Aorta (tissue), 5 donors: ENCODE measurements around the gene PPFIA4. TPM values are rescaled to one million over a fixed set of nuclear protein-coding genes. Genes with fewer than 3 reads are reported as not detected.

Experiments used
- ATAC-seq: fragments of 200-7000 bp; cut with Tn5 transposase; one replicate; pipeline ENCODE4 v1.9.1; 2022; ENCODE audit warnings: moderate library complexity; ENCODE audit not compliant: low FRiP score
- DNase-seq, 2 donors: peaks; one replicate each; pipeline ENCODE4 v3.0.0-alpha.2; 2020
- H3K27ac ChIP-seq, 2 donors: one replicate each; pipeline ENCODE4 v1.5.1; 2013; ENCODE audit warnings: low read length in 2 of 2, mild to moderate bottlenecking in 2 of 2, moderate library complexity in 2 of 2, control low read depth in 1 of 2, inconsistent platforms in 1 of 2, low read depth in 1 of 2
- H3K27me3 ChIP-seq, 2 donors: one replicate each; pipeline ENCODE4 v1.6.1; 2013; ENCODE audit warnings: control low read depth in 1 of 2, low read length in 1 of 2, mild to moderate bottlenecking in 1 of 2, moderate library complexity in 1 of 2; ENCODE audit not compliant: insufficient read depth in 2 of 2, control insufficient read depth in 1 of 2
- H3K36me3 ChIP-seq, 2 donors: one replicate each; pipeline ENCODE4 v1.6.1; 2013; ENCODE audit warnings: control low read depth in 1 of 2, low read length in 1 of 2, mild to moderate bottlenecking in 1 of 2; ENCODE audit not compliant: insufficient read depth in 2 of 2, control insufficient read depth in 1 of 2
- H3K4me1 ChIP-seq, 2 donors: one replicate each; pipeline ENCODE4 v1.6.1; 2013; ENCODE audit warnings: low read length in 2 of 2, control low read depth in 1 of 2, mild to moderate bottlenecking in 1 of 2, moderate library complexity in 1 of 2; ENCODE audit not compliant: insufficient read depth in 2 of 2, control insufficient read depth in 1 of 2
- H3K4me3 ChIP-seq, 2 donors: one replicate each; pipeline ENCODE4 v1.5.1; 2013; ENCODE audit warnings: low read length in 2 of 2, control low read depth in 1 of 2, mild to moderate bottlenecking in 1 of 2
- H3K9me3 ChIP-seq: one replicate; pipeline ENCODE4 v1.6.1; 2013; ENCODE audit warnings: mild to moderate bottlenecking, low read length; ENCODE audit not compliant: control insufficient read depth
- WGBS, 2 donors: extraction: QIAGEN DNeasy Blood & Tissue Kit; methylation state at CpG; one replicate each; pipeline ENCODE4 v1.1.7; 2013; 5-methylcytosine and 5-hydroxymethylcytosine counted together
- intact Hi-C, 2 donors: fragments of 100-400 bp; cut with DNase I; formaldehyde crosslinking; loops; one replicate each; pipeline versions ENCODE4 v1.14.2 to v1.15.0; 2022
- polyA plus RNA-seq, 2 donors: library from polyadenylated mRNA; stranded (reverse); fragments of 200-250 nt; gene quantifications; one replicate each; pipeline ENCODE4 v1.2.3, GENCODE V29; 2013
- total RNA-seq, 2 donors: library from RNA; stranded (reverse); fragmentation: NEBNext Ultra II Directional; extraction: Animal tissue kit (Norgen Biotek cat#: 25700); gene quantifications; one replicate each; pipeline ENCODE4 v1.2.1, GENCODE V29; 2021
- donor health status: healthy with polysubstance abuse.
- donor health status: Bipolar disorder and iron deficiency.
- donor health status: DM: no; HTN: no; CAD: no.
- donor health status: DM: no; HTN: no; CAD: no.
- donor health status: DM: yes; HTN: yes; CAD: no.

The PPFIA4 gene
- total and polyA plus RNA-seq, 4 donors = 3.3 to 22.7 (median 13.0) TPM

- intact Hi-C loops = no loop called here
- Histone ChIP-seq H3K4me3 (no peak overlapping the region), H3K9me3 (no peaks in the 10 kb centered on the region), H3K27me3 (no peaks in the 10 kb centered on the region), H3K4me1 (no peaks in the 10 kb centered on the region), H3K36me3 (no peaks in the 10 kb centered on the region), H3K27ac (peak overlapping the region in 1 of 2 donors; percentile 14)
- no peak for ATAC-seq
- DNase-seq = no peak
- 66 to 67% methylated on average over 9 of the region's 9 CpGs for WGBS, 2 donors
Observed at GRCh38 chr1:203028067-203028783, 1.9 kb downstream of the PPFIA4 start.

DNA sequence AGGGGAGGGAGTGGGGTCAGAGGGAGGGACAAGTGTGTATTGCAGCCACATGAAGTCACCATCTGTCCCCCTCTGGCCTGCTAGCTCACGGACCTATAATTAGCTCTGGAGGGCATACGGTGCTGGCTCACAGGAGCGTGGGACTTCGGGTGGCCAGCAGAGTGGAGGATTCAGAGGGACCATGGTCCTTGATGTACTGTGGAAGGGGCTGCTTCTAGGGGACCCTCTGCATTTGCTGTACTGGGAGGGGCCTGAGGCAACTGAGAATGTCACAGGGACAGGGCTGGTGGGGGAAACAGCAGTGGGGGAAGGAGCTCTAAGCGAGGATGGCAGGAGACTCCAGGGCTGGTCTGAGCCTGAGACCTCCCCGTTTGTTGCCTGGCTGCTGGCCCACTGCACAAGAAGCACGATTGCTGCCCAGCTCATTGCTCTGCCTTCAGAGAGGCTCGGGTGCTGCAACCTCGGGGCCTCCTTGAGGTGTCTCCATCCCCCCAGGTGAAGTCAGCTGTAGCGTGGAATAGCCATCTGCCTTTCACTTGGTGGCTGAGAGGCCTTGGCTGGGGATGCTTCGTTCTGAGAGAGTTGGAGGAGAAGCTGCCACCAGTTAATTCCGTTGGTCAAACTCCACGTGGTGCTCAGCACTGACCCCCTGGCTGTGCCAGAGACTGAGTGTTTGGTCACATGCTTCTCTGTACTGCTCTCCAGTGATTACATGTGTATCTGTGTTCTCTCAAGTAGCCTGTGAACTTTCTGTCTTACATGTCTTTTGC, 2.7 kb downstream of the PPFIA4 start:
- ATAC-seq (peak; percentile 17), DNase-seq (no peak)
- no peak overlapping the region for H3K4me3 ChIP-seq
- intact Hi-C loops = no loop called here
- no peaks in the 10 kb centered on the region for H3K9me3 ChIP-seq
- H3K36me3 ChIP-seq = no peaks in the 10 kb centered on the region
- peak overlapping the region in 1 of 2 donors; percentile 38 for H3K27ac ChIP-seq
- H3K27me3 ChIP-seq = no peaks in the 10 kb centered on the region
- no peaks in the 10 kb centered on the region for H3K4me1 ChIP-seq
- 11% methylated on average over 13 of the region's 13 CpGs for WGBS, 2 donors

GRCh38 chr1:203031467-203031866, 5.2 kb downstream of the PPFIA4 start:
- Histone ChIP-seq H3K9me3 (no peaks in the 10 kb centered on the region), H3K4me1 (no peaks in the 10 kb centered on the region), H3K27ac (no peak overlapping the region), H3K36me3 (no peaks in the 10 kb centered on the region), H3K27me3 (no peaks in the 10 kb centered on the region), H3K4me3 (no peak overlapping the region)
- WGBS, 2 donors = 91% methylated on average over 6 of the region's 6 CpGs
- ATAC-seq (no peak), DNase-seq (no peak)
- intact Hi-C loops = no loop called here

DNA sequence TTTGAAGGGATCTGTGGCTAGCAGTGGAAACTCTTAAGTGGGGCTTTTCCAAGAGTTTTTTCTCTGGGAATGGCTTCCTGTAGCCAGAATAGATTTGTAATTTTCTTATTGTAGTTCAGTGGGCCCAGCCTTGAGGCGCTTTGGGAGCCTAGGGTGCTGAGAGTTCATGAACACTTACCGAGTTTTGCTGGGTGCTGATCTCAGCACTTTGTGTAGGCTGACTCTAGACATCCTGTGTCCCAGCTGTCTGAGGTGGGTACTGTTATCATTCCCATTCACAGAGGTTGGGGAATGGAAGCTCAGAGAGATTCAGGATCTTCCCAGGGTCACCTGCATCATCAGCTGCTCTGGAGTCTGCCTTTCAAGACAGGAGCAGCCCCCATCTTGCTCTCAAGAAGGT, 7.0 kb downstream of the PPFIA4 start:
- WGBS, 2 donors = 92 to 100% methylated on average over 2 of the region's 2 CpGs
- intact Hi-C loops = no loop called here
- no peaks in the 10 kb centered on the region for H3K4me1 ChIP-seq
- no peaks in the 10 kb centered on the region for H3K9me3 ChIP-seq
- H3K36me3 ChIP-seq = no peaks in the 10 kb centered on the region
- no peak overlapping the region for H3K27ac ChIP-seq
- ATAC-seq = no peak
- DNase-seq = no peak
- no peaks in the 10 kb centered on the region for H3K27me3 ChIP-seq
- H3K4me3 ChIP-seq = no peak overlapping the region

GRCh38 chr1:203033917-203034316, 7.6 kb downstream of the PPFIA4 start:
- Histone ChIP-seq H3K27ac (no peak overlapping the region), H3K9me3 (no peaks in the 10 kb centered on the region), H3K36me3 (no peaks in the 10 kb centered on the region), H3K27me3 (no peaks in the 10 kb centered on the region), H3K4me3 (no peak overlapping the region), H3K4me1 (no peaks in the 10 kb centered on the region)
- intact Hi-C loops = no loop called here
- ATAC-seq = no peak
- DNase-seq = no peak
- 92 to 95% methylated on average over 2 of the region's 2 CpGs for WGBS, 2 donors

- H3K36me3 ChIP-seq = no peaks in the 10 kb centered on the region
- no peak overlapping the region for H3K27ac ChIP-seq
- ATAC-seq (no peak), DNase-seq (no peak)
- no peaks in the 10 kb centered on the region for H3K4me1 ChIP-seq
- H3K4me3 ChIP-seq = no peak overlapping the region
- WGBS, 2 donors = 84 to 88% methylated on average over 10 of the region's 10 CpGs
- no peaks in the 10 kb centered on the region for H3K9me3 ChIP-seq
- no peaks in the 10 kb centered on the region for H3K27me3 ChIP-seq
- intact Hi-C loops = loop anchor here in 1 of 2 donors (5.0 kb wide), 1 partner anchor 138 kb away; no protein-coding TSS in a partner anchor
Observed at GRCh38 chr1:203034422-203035110, 8.3 kb downstream of the PPFIA4 start.

- ATAC-seq = no peak
- H3K36me3 ChIP-seq = no peaks in the 10 kb centered on the region
- no peaks in the 10 kb centered on the region for H3K4me1 ChIP-seq
- no peak for DNase-seq
- WGBS, 2 donors = 88 to 92% methylated on average over 15 of the region's 15 CpGs
- no peak overlapping the region for H3K27ac ChIP-seq
- H3K9me3 ChIP-seq = no peaks in the 10 kb centered on the region
- no peaks in the 10 kb centered on the region for H3K27me3 ChIP-seq
- intact Hi-C loops = loop anchor here in 1 of 2 donors (5.0 kb wide), 1 partner anchor 137 kb away; no protein-coding TSS in a partner anchor
- H3K4me3 ChIP-seq = no peak overlapping the region
Observed at GRCh38 chr1:203035111-203036000, 9.1 kb downstream of the PPFIA4 start.

DNA sequence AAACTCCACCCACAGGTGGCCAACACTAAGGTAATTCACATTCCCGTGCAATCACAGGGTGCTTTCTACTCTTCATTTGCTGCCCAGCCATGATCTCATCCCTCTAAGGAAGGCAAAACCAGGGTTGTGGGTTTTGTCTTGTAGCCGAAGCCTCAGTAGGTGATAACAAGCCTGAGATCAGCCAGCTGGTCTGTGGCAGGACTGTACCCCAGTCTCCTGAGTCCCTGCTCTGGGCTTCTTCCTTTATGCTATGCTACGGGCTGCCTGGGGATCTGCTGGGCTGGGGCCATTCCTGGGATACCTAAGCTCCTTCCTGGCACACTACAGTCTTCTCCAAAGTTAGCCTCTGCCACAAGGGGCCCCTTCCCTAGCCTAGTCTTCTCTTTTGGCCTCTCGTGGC, 9.8 kb downstream of the PPFIA4 start:
- intact Hi-C loops = loop anchor here in 1 of 2 donors (5.0 kb wide), 1 partner anchor 136 kb away; no protein-coding TSS in a partner anchor
- DNase-seq (no peak), ATAC-seq (no peak)
- Histone ChIP-seq H3K27me3 (no peaks in the 10 kb centered on the region), H3K4me3 (no peak overlapping the region), H3K27ac (no peak overlapping the region), H3K36me3 (no peaks in the 10 kb centered on the region), H3K4me1 (no peaks in the 10 kb centered on the region), H3K9me3 (no peaks in the 10 kb centered on the region)
- WGBS, 2 donors = 64 to 73% methylated on average over 4 of the region's 4 CpGs
